ENCODE data around the gene PTPRE. TPM values are rescaled to one million over a fixed set of nuclear protein-coding genes. Genes with fewer than 3 reads are reported as not detected.

PTPRE gene
- polyA plus RNA-seq, 10 donors, result 4.4 to 9.5 (median 6.5) TPM

- DNase-seq, result no peak
Measured at GRCh38 chr10:128116851-128117615, 210.1 kb downstream of the PTPRE start.

DNA sequence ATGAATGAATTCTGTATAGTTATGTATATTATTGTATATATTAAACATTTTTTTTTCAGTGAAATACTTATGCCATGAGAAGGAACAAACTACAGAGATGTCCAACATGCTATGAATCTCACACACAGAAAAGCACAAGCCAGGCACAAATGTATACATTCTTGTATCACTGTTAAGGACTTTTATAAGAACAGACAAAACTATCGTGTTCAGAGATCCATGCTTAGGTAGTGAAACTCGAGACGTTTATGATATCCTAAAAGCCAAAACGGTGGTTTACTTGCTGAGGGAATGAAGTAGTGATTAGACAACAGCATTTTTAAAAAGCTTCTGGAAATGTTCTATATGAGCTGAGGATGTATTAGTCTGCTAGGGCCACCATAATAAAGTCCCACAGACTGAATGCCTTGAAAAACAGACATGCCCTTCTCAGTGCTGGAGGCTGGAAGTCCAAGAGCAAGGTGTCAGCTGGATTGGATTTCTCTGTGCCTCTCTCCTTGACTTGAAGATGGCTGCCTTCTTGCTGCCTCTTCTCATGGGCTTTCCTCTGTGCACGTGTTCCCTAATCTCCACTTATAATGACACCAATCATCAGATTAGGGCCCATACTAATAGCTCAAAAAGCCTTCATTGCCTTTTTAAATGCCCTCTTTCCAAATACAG lies 215.0 kb downstream of the PTPRE start:
- no peak for DNase-seq

DNA sequence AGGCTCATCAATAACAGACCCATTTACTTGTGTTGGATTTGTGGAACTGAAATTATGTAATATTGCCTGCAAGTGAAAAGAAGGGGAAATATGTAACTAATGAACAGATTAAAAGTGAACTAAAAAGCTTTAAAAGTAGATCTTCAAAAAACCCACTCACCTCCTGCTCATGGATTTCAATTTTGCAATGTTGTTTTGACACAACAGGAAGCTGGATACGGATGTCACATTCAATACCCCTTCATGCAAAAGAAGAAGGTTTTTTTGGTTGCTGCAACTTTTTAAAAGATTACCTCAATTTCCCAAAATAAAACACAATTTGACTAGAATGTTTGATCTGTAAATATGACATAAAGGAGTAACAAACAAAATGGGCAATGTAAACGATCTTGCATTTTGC lies 216.0 kb downstream of the PTPRE start:
- DNase-seq, result no peak

DNA sequence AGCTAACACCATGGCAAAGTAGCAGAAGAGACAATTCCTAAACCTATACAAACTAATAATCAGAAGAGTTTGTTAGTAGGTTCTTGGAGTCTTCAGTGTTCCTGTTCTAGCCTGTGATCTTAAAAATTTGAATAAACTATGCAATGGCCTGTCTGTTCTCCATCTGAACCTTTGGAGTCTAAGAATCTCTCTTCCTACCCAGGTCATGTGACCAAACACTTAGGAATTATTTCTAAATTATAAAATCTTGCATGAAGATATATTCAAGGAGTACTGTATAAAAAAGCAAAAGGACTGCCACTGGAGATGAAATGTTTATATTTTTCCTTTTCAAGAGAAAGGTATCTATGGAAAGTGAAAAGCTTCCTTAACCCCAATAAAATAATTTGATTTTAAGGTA lies 216.9 kb downstream of the PTPRE start:
- DNase-seq, result no peak

DNA sequence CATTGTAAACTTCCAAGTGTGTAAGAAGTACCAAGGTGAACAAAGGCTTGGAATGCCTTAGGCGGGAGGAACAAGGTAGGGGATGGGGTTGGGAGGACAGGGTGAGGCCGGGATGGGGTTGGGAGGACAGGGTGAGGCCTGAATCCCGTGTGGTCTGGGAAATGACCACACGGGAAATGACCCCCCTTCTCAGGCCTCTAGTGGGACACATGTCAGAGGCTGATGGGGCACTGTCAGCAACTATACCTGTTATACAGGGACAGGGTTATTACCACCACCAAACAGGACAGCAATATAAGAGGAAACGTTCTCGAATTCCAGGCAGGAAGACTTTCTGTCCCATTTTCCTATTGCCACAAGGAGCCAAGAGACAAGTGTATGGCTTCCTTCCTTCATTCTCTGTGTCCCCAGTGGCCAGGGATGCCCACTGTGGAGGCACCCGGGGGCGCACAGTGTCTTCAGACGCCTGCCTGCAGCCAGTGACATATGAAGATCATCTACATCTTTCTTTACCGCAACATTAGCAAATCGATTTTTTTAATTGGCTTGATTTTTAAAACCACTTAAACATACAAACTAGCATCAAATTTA lies 218.0 kb downstream of the PTPRE start:
- DNase-seq, result no peak

DNA sequence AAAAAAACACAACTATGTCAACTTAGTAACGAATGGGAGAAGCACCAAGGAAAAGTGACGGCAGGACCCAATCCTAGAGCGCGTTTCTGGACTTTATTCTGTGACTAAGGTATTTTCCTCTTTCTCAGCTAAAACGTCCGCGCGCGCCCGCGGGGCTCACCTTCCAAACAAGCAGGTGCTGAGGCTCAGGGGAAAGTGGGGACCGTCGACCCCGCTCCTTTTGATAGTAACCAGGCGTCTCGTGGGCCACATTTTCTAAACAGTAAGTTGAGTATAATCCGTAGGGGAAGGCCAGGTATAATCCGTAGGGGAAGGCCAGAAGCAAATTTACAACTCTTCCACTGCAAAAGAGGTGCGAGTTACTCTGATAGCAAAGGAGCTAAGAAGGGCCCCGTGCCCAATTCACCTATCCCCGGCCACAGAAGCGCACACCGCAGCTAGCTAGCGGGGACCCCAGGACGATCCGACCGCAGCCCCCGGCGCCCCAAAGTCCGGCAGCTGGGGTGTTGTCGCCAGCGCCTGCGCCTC lies 218.6 kb downstream of the PTPRE start:
- no peak for DNase-seq

GRCh38 chr10:128125944-128126764 lies 219.3 kb downstream of the PTPRE start, which contains the start of gene MKI67:
TSS of gene MKI67 (minus strand) at chr10:128126423. CDS start at chr10:128125667, 756 bp downstream.
- peak; percentile 90 to 95 (median 93) for DNase-seq

GRCh38 chr10:128128582-128128981 lies 221.7 kb downstream of the PTPRE start:
- DNase-seq, result no peak

DNA sequence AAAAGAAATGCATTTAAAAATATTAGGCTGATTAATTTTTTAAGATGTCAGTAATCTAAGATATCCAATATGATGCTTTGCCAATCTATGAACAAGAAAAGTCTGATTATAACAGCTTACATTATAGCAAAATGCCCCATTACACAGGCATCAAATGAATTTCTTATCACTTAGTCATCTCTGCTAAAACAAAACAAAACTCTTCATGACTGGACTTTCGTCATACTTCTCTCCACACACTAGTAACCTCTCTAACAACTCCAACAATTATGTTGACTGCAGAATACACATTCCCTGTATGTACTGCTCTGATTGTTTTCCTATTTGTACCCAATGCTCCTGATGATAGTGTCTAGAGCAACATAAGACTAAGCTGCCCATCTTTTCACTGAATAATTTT lies 223.1 kb downstream of the PTPRE start:
- no peak for DNase-seq

Other genes starting within 250 kb of the PTPRE start
- gene FOXI2, start 169.9 kb upstream of the PTPRE start, polyA plus RNA-seq (ENCODE audit: insufficient read length in 10 of 10), result under 1 TPM; 0.20 to 0.50 (median 0.25) TPM
- under 1 TPM in 2 of 10 donors, not detected in 8; 0.11 to 0.20 TPM for gene CLRN3, start 14.2 kb upstream of the PTPRE start, polyA plus RNA-seq (ENCODE audit: insufficient read length in 10 of 10)
- gene MKI67, start 219.3 kb downstream of the PTPRE start, polyA plus RNA-seq (ENCODE audit: insufficient read length in 10 of 10), result 10 to 100 TPM; 19.5 to 59.7 (median 32.9) TPM